IMR-90 (cell line): ENCODE measurements around the gene CCNG1. TPM values are rescaled to one million over a fixed set of nuclear protein-coding genes. Genes with fewer than 3 reads are reported as not detected.
A peak's percentile ranks its signal among the peaks of the same experiment; 100 is the strongest.

ENCODE experiments used
- ATAC-seq: fragments of 200-7000 bp; cut with Tn5 transposase; 2 replicates; pipeline ENCODE4 v1.9.1; 2020; ENCODE audit warnings: low read depth, mild to moderate bottlenecking, moderate library complexity
- BruUV-seq: library from RNA; stranded (reverse); fragments of 400-500 nt; replicated peaks from 2 replicates; lab custom pipeline; 2021; lab: Mats Ljungman, UMichigan
- CTCF ChIA-PET: fragments of 300-600 bp; formaldehyde crosslinking; extraction: SDS; loops from one replicate; lab custom pipeline; 2021; ENCODE audit warnings: antibody characterized with exemption; lab: Yijun Ruan, JAX
- POLR2A ChIA-PET: fragments of 300-600 bp; sonication (Branson Sonifier 250); formaldehyde crosslinking; loops from one replicate; lab custom pipeline; 2022; ENCODE audit warnings: antibody characterized with exemption; ENCODE audit not compliant: unreplicated experiment; lab: Charles Lee
- DNase-seq: peaks from one replicate; pipeline ENCODE4 v3.0.0; 2013
- H2AFZ ChIP-seq: replicated peaks from 2 replicates; pipeline ENCODE3; 2013; ENCODE audit warnings: low read length, mild to moderate bottlenecking; ENCODE audit not compliant: poor library complexity
- H2AK5ac ChIP-seq: 2 replicates; pipeline ENCODE4 v1.6.1; 2013; ENCODE audit warnings: low read depth, low read length, inconsistent platforms
- H2AK9ac ChIP-seq: replicated peaks from 2 replicates; pipeline ENCODE3; 2013; ENCODE audit warnings: mild to moderate bottlenecking, low read depth, low read length, moderate library complexity; ENCODE audit not compliant: poor library complexity
- H2BK120ac ChIP-seq: 2 replicates; pipeline ENCODE4 v1.6.1; 2013; ENCODE audit warnings: low read depth, low read length, inconsistent platforms
- H2BK15ac ChIP-seq: 3 replicates; pipeline ENCODE4 v1.6.1; 2013; ENCODE audit warnings: low read depth, low read length, inconsistent platforms
- H2BK20ac ChIP-seq: 2 replicates; pipeline ENCODE4 v1.6.1; 2013; ENCODE audit warnings: low read depth, mild to moderate bottlenecking, inconsistent platforms, low read length, moderate library complexity
- H2BK5ac ChIP-seq: 2 replicates; pipeline ENCODE4 v1.6.1; 2013; ENCODE audit warnings: mild to moderate bottlenecking, low read depth, low read length, inconsistent platforms; ENCODE audit not compliant: poor library complexity, severe bottlenecking
- H3K14ac ChIP-seq: replicated peaks from 2 replicates; pipeline ENCODE4 v1.6.1; 2013; ENCODE audit warnings: low read depth, low read length, inconsistent platforms
- H3K18ac ChIP-seq: 2 replicates; pipeline ENCODE4 v1.6.1; 2013; ENCODE audit warnings: low read depth, low read length, control low read depth
- H3K23ac ChIP-seq: 2 replicates; pipeline ENCODE4 v1.6.1; 2013; ENCODE audit warnings: low read depth, low read length, inconsistent platforms
- H3K27ac ChIP-seq: 2 replicates; pipeline ENCODE4 v1.5.1; 2013; ENCODE audit warnings: mild to moderate bottlenecking, control low read depth, low read length; ENCODE audit not compliant: insufficient read depth
- H3K27me3 ChIP-seq: 2 replicates; pipeline ENCODE4 v1.6.1; 2013; ENCODE audit warnings: low read length; ENCODE audit not compliant: control insufficient read depth, insufficient read depth
- H3K36me3 ChIP-seq: 2 replicates; pipeline ENCODE4 v1.6.1; 2013; ENCODE audit warnings: low read length, mixed read lengths; ENCODE audit not compliant: control insufficient read depth, insufficient read depth
- H3K4ac ChIP-seq: 2 replicates; pipeline ENCODE4 v1.6.1; 2013; ENCODE audit warnings: low read depth, low read length, inconsistent platforms
- H3K4me1 ChIP-seq: 2 replicates; pipeline ENCODE4 v1.6.1; 2013; ENCODE audit warnings: low read length, mixed read lengths; ENCODE audit not compliant: control insufficient read depth, insufficient read depth
- H3K4me2 ChIP-seq: 2 replicates; pipeline ENCODE4 v1.6.1; 2013; ENCODE audit warnings: low read depth, mild to moderate bottlenecking, control low read depth, low read length, moderate library complexity
- H3K4me3 ChIP-seq: 2 replicates; pipeline ENCODE4 v1.5.1; 2013; ENCODE audit warnings: low read depth, mild to moderate bottlenecking, control low read depth, low read length, moderate library complexity; ENCODE audit not compliant: insufficient read depth
- H3K56ac ChIP-seq: 2 replicates; pipeline ENCODE4 v1.6.1; 2013; ENCODE audit warnings: low read length, inconsistent platforms; ENCODE audit not compliant: insufficient read depth; ENCODE audit errors: extremely low read depth
- H3K79me1 ChIP-seq, 2 experiments: 2 replicates each; pipeline ENCODE4 v1.6.1; 2013; ENCODE audit warnings: low read length in 2 of 2, inconsistent platforms in 1 of 2, low read depth in 1 of 2
- H3K9ac ChIP-seq: 2 replicates; pipeline ENCODE4 v1.6.1; 2013; ENCODE audit warnings: low read depth, low read length, control low read depth
- H3K9me1 ChIP-seq: 2 replicates; pipeline ENCODE4 v1.6.1; 2013; ENCODE audit warnings: low read length, inconsistent platforms; ENCODE audit not compliant: insufficient read depth
- H3K9me3 ChIP-seq: 2 replicates; pipeline ENCODE4 v1.6.1; 2013; ENCODE audit warnings: low read length; ENCODE audit not compliant: control insufficient read depth, insufficient read depth
- H4K20me1 ChIP-seq: 2 replicates; pipeline ENCODE4 v1.6.1; 2013; ENCODE audit warnings: low read length, inconsistent platforms; ENCODE audit not compliant: insufficient read depth
- H4K5ac ChIP-seq: 2 replicates; pipeline ENCODE4 v1.6.1; 2013; ENCODE audit warnings: mild to moderate bottlenecking, low read depth, low read length, control low read depth
- H4K8ac ChIP-seq, 2 experiments: 2 replicates each; pipeline ENCODE4 v1.6.1; 2013; ENCODE audit warnings: low read depth in 2 of 2, low read length in 2 of 2, control low read depth in 1 of 2, inconsistent platforms in 1 of 2
- H4K91ac ChIP-seq: 2 replicates; pipeline ENCODE4 v1.6.1; 2013; ENCODE audit warnings: low read depth, low read length, inconsistent platforms; ENCODE audit not compliant: insufficient read depth
- CEBPB ChIP-seq: IDR thresholded peaks from 2 replicates; pipeline ENCODE4 v1.6.1; 2012; ENCODE audit warnings: low read depth, low read length, improper control_type of control experiment
- NFE2L2 ChIP-seq: fragments of 150-350 bp; IDR thresholded peaks from 2 replicates; pipeline ENCODE4 v1.6.1; 2016; ENCODE audit warnings: low read depth, mild to moderate bottlenecking, low read length
- dilution Hi-C: fragments of 300-500 bp; cut with HindIII; formaldehyde crosslinking; loops from one replicate; pipeline ENCODE4 v1.14.3; 2018; ENCODE audit warnings: low sequenced_read_pairs; ENCODE audit not compliant: unreplicated experiment
- in situ Hi-C: fragments of 300-500 bp; cut with MboI; formaldehyde crosslinking; loops from 3 replicates; pipeline ENCODE4 v1.14.3; 2019; ENCODE audit warnings: low sequenced_read_pairs, inconsistent platforms, mixed read lengths
- intact Hi-C: fragments of 100-400 bp; cut with micrococcal nuclease; formaldehyde crosslinking; loops from 2 replicates; pipeline ENCODE4 v1.10.0; 2022
- polyA plus RNA-seq, 3 experiments: library from polyadenylated mRNA; depleted of rRNA; stranded (reverse); fragments of >200 nt; gene quantifications; 2 replicates each; pipeline ENCODE4 v1.2.3, GENCODE V29; 2012; ENCODE audit warnings: low replicate concordance in 1 of 3
- total RNA-seq: library from RNA; depleted of rRNA; stranded (reverse); fragments of >200 nt; gene quantifications from 2 replicates; pipeline ENCODE4 v1.2.3, GENCODE V29; 2012

Gene CCNG1
- total and polyA plus RNA-seq, 2 of the 4 experiments (the other 2 are of a cell fraction) = 72.0 to 382 TPM

DNA sequence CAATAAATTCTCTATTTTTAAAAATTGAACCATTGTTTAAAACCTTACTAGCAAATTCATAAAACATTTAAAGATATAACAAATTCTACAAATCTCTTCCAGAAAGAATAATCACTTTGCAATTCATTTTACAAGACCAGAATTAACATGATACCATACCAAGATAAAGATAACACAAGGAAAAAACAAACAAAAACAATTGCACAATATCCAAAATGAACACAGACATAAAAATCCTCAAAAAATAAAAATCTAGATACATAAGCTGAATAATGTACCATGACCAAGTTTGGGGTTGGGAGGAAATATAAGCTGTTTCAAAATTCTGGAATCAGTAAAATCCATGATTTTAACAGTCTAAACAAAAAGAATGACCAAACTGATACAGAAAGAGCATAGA is 11.1 kb downstream of the CCNG1 start:
- Histone ChIP-seq H4K5ac (no peak overlapping the region), H3K4ac (no peak overlapping the region), H3K9me1 (no peaks in the 10 kb centered on the region), H2BK20ac (no peak overlapping the region), H3K4me1 (no peaks in the 10 kb centered on the region), H3K18ac (no peak overlapping the region), H2BK5ac (no peak overlapping the region), H3K9me3 (no peaks in the 10 kb centered on the region), H3K56ac (no peak overlapping the region), H2AK9ac (no peak overlapping the region), H2BK120ac (no peak overlapping the region), H2AK5ac (no peak overlapping the region), H3K23ac (no peak overlapping the region), H4K8ac (no peak overlapping the region), H3K14ac (no peak overlapping the region), H3K9ac (no peak overlapping the region), H4K91ac (no peak overlapping the region), H2BK15ac (no peak overlapping the region), H3K4me3 (no peak overlapping the region), H3K4me2 (no peak overlapping the region), H3K27ac (no peak overlapping the region), H3K79me1 (peaks cover 5 to 12% of the 10 kb centered on the region in 2 experiments; a peak in 3 of 4 replicates), H2AFZ (no peak overlapping the region), H3K36me3 (peaks cover 32% of the 10 kb centered on the region), H3K27me3 (no peaks in the 10 kb centered on the region), H4K20me1 (no peaks in the 10 kb centered on the region)
- in situ Hi-C loops = no loop called here
- BruUV-seq = no TSS peak
- intact Hi-C loops = no loop called here
- ATAC-seq (no peak), DNase-seq (no peak)
- dilution Hi-C loops = no loop called here
- POLR2A ChIA-PET = no interaction called here
- TF ChIP-seq NFE2L2 (no peak), CEBPB (peak; percentile 58; the same call in 1 of the 2 replicates)
- CTCF ChIA-PET = no interaction called here
